Adrenal gland (tissue), 12 donors: ENCODE measurements around the gene SLC34A3. TPM values are rescaled to one million over a fixed set of nuclear protein-coding genes. Genes with fewer than 3 reads are reported as not detected.

Experiments used
- DNase-seq, 7 donors: peaks; one replicate each; pipeline ENCODE4 v3.0.0-alpha.2; 2019 to 2020
- H3K27ac ChIP-seq, 5 donors: fragments of 200-600 bp; sonication (generic) in 4 of 5; 1 replicate in 3 of 5; 2 replicates in 2 of 5; pipeline versions ENCODE4 v1.5.1 to v1.8.0; 2016 to 2020; ENCODE audit warnings: mild to moderate bottlenecking in 1 of 5
- H3K27me3 ChIP-seq: fragments of 200-600 bp; 2 replicates; pipeline ENCODE4 v1.8.0; 2021
- H3K36me3 ChIP-seq, 2 donors: fragments of 200-600 bp; replicated peaks in 1 of 2; 1 replicate in 1 of 2; 2 replicates in 1 of 2; pipeline versions ENCODE4 v1.5.1 to v1.8.0; 2018 to 2022
- H3K4me1 ChIP-seq, 2 donors: fragments of 200-600 bp; replicated peaks in 1 of 2; 1 replicate in 1 of 2; 2 replicates in 1 of 2; pipeline versions ENCODE4 v1.5.1 to v1.8.0; 2018 to 2021
- H3K4me3 ChIP-seq, 4 donors: fragments of 200-600 bp; sonication (generic) in 3 of 4; one replicate each; pipeline ENCODE4 v1.5.1; 2016 to 2018
- H3K9me3 ChIP-seq, 3 donors: fragments of 200-600 bp; sonication (generic) in 1 of 3; replicated peaks in 1 of 3; 1 replicate in 2 of 3; 2 replicates in 1 of 3; pipeline versions ENCODE4 v1.5.1 to v1.8.0; 2016 to 2021
- CTCF ChIP-seq, 6 experiments: fragments of 450-650 bp in 4 of 6; fragments of 200-600 bp in 2 of 6; sonication (generic) in 1 of 6; IDR thresholded peaks; 1 replicate in 5 of 6; 2 replicates in 1 of 6; pipeline versions ENCODE4 v1.5.1 to v1.8.0; 2016 to 2021; ENCODE audit warnings: antibody characterized with exemption in 6 of 6, mild to moderate bottlenecking in 2 of 6, moderate library complexity in 1 of 6
- POLR2A ChIP-seq, 2 donors: fragments of 450-650 bp; IDR thresholded peaks; one replicate each; pipeline ENCODE4 v1.6.1; 2017; ENCODE audit warnings: antibody characterized with exemption in 2 of 2, mild to moderate bottlenecking in 2 of 2, moderate library complexity in 1 of 2
- WGBS, 4 donors: extraction: QIAGEN DNeasy Blood & Tissue Kit in 2 of 4; methylation state at CpG; one replicate each; pipeline versions ENCODE4 v1.1.5 to v1.1.7; 2013 to 2017; 5-methylcytosine and 5-hydroxymethylcytosine counted together
- intact Hi-C, 2 donors: fragments of 100-400 bp; cut with DNase I; formaldehyde crosslinking; loops; one replicate each; pipeline versions ENCODE4 v1.14.1 to v1.15.0; 2022 to 2023
- polyA plus RNA-seq, 3 donors: library from polyadenylated mRNA; stranded (reverse); fragments of 200-250 nt in 2 of 3; fragments of 350-450 nt in 1 of 3; fragmentation: Illumina TruSeq in 1 of 3; extraction: RNeasy Lipid Tissue Mini Kit (QIAGEN cat#74804) in 1 of 3; gene quantifications; one replicate each; pipeline ENCODE4 v1.2.3, GENCODE V29; 2013 to 2014
- total RNA-seq, 9 donors: library from RNA; depleted of rRNA in 4 of 9; stranded (reverse); fragments of >200 nt in 4 of 9; fragments of 120-200 nt in 1 of 9; fragmentation: NEBNext Ultra II Directional in 1 of 9; extraction: Animal tissue kit (Norgen Biotek cat#: 25700) in 1 of 9; gene quantifications; one replicate each; pipeline versions ENCODE4 v1.1.0 to v1.2.4, GENCODE V29; 2013 to 2023
- donor health status: healthy with polysubstance abuse.
- donor health status: Bipolar disorder and iron deficiency.
- donor health status: DM: yes; HTN: yes; CAD: no.
- donor health status: DM: no; HTN: no; CAD: no.
- donor health status: DM: no; HTN: no; CAD: no.
- donor health status: DM: yes; HTN: yes; CAD: no.

SLC34A3 gene
- total and polyA plus RNA-seq, 12 donors: not detected

GRCh38 chr9:137216188-137216965 lies 14.3 kb upstream of the SLC34A3 start:
- 93 to 100% (median 96%) methylated on average over 3 to 30 of the region's 30 CpGs for WGBS, 4 donors

GRCh38 chr9:137217276-137218211 lies 13.2 kb upstream of the SLC34A3 start:
- intact Hi-C loops: no loop called here
- Histone ChIP-seq H3K27ac (peak overlapping the region; percentile 58 to 82 (median 69)), H3K4me1 (peaks cover 23 to 24% of the 10 kb centered on the region in 2 donors), H3K4me3 (peak overlapping the region in 2 of 4 donors; percentile 33 to 59), H3K36me3 (no peaks in the 10 kb centered on the region), H3K9me3 (no peaks in the 10 kb centered on the region), H3K27me3 (no peaks in the 10 kb centered on the region)
- DNase-seq: peak; percentile 83 to 95 (median 92)
- WGBS, 4 donors: 27 to 59% (median 50%) methylated on average over 11 to 36 of the region's 36 CpGs
- peak in 2 of 6 experiments; percentile 4 to 17 for TF ChIP-seq CTCF (IDR thresholded peaks at IDR 0.05)
- peak in 1 of 2 donors; percentile 81 for TF ChIP-seq POLR2A (IDR thresholded peaks at IDR 0.05)

More at GRCh38 chr9:137216188-137216965, 14.3 kb upstream of the SLC34A3 start:
- H3K36me3 ChIP-seq: no peaks in the 10 kb centered on the region
- no peaks in the 10 kb centered on the region for H3K27me3 ChIP-seq
- no peak overlapping the region for H3K4me3 ChIP-seq
- no peaks in the 10 kb centered on the region for H3K9me3 ChIP-seq
- TF ChIP-seq POLR2A (IDR thresholded peaks at IDR 0.05): no peak
- no peak for TF ChIP-seq CTCF (IDR thresholded peaks at IDR 0.05)
- intact Hi-C loops: no loop called here
- DNase-seq: no peak
- peaks cover 18% of the 10 kb centered on the region in 2 donors for H3K4me1 ChIP-seq
- H3K27ac ChIP-seq: peak overlapping the region in 1 of 5 donors; percentile 82

- Histone ChIP-seq H3K27ac (peak overlapping the region; percentile 19 to 82 (median 69)), H3K9me3 (no peaks in the 10 kb centered on the region), H3K27me3 (no peaks in the 10 kb centered on the region), H3K4me1 (peaks cover 29% of the 10 kb centered on the region in 2 donors), H3K36me3 (no peaks in the 10 kb centered on the region), H3K4me3 (peak overlapping the region in 1 of 4 donors; percentile 59)
- TF ChIP-seq CTCF (IDR thresholded peaks at IDR 0.05): no peak
- 63 to 92% (median 67%) methylated on average over 9 to 30 of the region's 30 CpGs for WGBS, 4 donors
- DNase-seq: no peak
- intact Hi-C loops: no loop called here
Measured at GRCh38 chr9:137218212-137218753, 12.4 kb upstream of the SLC34A3 start.
